Measurements from ENCODE around the gene PPM1F.

Gene PPM1F

GRCh38 chr22:21975854-21976345, 23.3 kb upstream of the PPM1F start:
- DNase-seq, result no peak

DNA sequence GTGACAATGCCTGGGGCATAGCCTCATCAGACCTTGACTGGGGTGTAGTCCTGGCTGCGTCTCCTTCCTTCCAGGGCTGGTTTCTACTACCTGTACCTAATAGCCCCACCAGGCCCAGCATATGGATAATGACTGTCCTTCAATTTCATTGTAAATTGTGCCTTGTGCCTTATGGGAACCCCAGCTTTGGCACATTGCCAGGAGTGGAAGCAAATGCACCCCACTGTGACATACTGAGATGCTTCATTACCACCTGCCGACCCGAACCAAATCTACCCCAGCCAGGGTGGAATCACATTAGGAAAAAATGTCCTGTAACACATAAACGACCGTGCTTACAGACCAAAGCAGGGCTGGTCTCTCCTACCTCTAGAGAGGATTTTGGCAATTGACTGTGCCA, 22.6 kb upstream of the PPM1F start:
- no peak for DNase-seq

- no peak for DNase-seq
Observed at GRCh38 chr22:21974058-21974649, 21.5 kb upstream of the PPM1F start.

DNA sequence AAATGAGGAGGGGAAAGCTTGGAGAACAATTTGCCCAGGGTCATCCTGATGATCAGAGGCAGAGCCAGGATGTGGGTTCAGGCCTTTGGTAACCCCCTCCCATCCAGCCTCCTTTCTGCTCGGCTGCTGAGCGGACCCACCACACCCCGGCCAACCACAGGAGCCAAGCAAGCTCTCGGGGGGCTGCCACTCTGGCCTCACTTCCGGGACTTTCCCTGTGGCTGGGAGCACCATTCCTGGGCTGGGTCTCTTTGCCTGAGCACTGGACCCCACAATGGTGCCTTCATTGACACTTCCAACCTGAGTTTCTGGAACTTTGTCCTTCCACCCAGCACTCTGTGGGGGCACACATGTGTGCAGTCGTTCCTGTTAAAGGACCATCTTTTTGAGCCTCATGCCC, 20.2 kb upstream of the PPM1F start:
- no peak for DNase-seq

DNA sequence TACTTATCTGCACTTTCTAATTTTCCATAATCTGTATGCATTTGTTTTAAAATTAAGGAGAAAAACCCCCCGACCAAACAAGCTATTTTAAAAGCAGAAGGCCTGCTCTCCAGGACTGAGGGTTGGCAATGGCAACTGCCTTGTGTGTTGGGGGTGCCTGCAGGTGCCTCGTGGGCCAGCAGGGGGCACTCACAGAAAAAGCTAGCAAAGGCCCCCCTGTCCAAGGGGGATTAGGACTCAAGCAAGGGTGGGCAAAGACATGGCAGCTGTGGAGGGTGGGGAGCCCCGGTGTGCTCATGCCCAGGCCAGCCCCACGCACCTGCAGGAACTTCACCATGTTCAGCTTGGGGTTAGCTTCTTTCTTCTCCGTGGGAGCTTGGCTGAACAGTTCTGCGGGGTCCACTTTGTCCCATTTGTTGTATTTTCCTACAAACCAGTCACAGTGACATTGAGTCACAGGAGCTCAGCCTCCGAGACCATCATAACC, 19.7 kb upstream of the PPM1F start:
- DNase-seq, result no peak

DNA sequence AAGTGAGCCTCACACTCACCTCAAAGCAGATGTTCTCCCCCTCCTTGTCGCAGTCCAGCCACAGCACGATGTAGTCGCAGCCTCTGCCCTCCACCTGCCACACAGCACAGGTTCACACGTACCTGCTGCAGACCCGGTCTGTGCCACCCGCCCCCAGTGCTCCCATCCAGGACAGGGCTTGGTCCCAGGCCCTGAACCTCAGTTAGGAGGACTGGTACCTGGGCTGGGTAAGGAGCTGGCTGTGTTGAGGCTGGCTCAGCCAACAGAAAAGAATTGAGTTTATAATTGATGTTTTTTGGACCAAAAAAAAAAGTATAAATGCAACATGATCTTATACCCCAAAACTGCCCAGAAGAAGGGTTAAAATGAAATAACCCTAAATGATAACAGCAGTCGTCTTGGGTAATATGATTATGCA, 19.2 kb upstream of the PPM1F start:
- DNase-seq, result no peak

- no peak for DNase-seq
Observed at GRCh38 chr22:21970800-21971617, 18.4 kb upstream of the PPM1F start.

- DNase-seq, result no peak
Observed at GRCh38 chr22:21970037-21970799, 17.6 kb upstream of the PPM1F start.

GRCh38 chr22:21968452-21969129, 15.9 kb upstream of the PPM1F start:
- no peak for DNase-seq

- DNase-seq, result no peak
Observed at GRCh38 chr22:21967693-21968271, 15.1 kb upstream of the PPM1F start.

DNA sequence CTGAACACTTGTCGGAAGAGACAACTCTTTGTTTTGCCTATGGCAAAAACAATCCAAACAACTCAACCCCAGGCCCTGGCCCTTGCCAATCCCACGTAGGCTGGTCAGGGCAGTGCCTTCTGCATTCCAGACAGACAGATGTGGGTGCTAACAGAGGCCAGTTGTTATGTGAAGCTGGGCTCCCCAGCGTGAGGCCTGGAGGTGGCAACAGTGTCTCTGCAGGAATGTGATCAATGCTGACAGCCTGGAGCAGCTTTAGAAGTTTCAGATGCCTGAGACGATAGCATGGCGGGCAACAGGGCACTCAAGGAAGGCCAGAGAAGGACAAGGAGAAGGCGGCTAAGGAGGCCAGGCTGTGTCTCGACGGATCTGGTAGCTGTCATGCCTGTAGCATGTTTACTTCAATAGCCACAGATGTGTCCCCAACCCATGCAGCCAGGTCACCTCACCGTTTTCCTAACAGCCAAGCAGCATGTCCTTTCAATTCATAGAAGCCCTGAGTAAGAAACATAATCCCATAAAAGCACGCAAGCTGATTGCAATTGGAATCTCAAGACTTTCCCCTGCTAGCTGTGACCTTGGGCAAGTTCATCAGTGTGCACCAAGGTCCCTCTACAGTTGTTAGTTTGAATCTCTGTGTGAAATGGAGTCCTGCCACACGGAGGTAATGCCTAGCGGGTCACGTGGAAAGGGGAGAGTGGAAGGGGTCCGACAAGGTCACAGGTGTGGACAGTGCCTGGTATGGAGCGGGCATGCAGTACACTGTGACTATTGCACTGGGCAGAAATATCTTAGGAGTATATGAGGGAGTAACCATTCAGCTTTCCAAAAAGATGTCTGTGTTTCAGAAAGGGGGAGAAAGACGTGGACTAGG, 14.2 kb upstream of the PPM1F start:
- DNase-seq, result no peak

- no peak for DNase-seq
Observed at GRCh38 chr22:21965762-21966288, 13.2 kb upstream of the PPM1F start.

DNA sequence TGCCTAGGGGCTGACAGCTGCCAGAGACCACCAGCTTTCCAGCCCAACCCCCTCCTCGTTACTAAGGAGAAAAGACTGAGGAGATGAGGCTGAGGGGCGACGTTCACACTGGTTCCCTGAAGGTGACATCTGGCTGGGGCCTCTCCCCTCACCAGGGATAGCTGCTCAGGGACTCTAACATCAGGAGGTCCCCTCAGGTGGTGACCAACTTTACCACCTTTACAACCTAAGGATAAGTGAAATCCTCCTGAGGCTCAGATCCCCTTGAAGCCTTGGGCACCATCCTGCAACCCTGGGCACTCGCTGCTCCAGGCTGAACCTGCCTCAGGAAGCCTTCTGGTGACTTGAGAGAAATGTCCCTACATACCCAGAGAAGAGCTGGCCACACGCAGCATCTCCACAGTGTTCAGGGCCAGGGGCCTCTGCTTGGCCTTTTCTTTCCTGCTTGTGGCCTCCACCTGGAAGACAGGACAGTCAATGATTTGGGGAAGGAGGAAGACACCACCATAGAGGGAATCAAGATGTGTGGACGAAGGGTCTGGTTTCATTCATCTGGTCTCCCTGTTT, 12.4 kb upstream of the PPM1F start:
- no peak for DNase-seq

GRCh38 chr22:21964234-21964633, 11.6 kb upstream of the PPM1F start:
- DNase-seq, result no peak

DNA sequence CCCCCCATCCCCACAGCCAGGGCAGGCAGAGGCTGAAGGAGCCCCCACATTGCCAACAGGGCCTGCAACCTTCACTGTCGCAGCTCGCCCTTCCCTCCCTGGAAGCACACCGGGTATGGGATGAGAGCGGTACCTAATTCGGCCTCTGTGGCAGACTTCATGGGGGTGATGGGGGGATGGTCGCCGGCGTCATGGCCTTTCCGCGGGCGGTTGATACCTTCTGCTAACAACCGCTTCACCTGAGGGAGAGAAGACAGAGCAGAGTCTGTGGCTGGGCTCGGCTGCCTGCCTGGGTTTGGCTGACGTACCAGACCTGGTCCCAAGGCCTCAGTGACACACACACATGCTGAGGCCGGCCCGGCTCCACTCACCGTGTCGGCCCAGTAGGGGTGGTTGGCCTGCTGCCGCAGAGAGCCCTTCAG, 11.2 kb upstream of the PPM1F start:
- DNase-seq, result no peak

DNA sequence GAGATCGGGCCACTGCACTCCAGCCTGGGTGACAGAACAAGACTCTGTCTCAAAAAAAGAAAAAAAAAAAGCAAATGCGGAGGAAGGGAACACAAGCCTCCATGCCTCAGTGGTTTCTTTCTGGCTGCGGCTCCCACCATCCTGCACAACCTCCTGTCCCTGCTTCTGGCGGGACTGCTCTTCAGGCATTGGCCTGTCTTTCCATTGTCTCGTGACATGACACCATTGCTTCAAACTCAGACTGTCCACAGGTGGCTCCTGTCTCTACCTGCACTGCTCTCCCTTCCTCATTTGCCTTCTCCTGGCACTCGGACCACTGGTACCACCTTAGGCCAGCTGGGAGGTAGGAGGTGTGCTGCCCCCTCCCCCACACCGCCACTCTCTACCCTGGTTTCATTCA, 10.6 kb upstream of the PPM1F start:
- no peak for DNase-seq

- DNase-seq, result no peak
Observed at GRCh38 chr22:21962655-21962949, 10.0 kb upstream of the PPM1F start.

GRCh38 chr22:21961886-21962654, 9.4 kb upstream of the PPM1F start:
- DNase-seq, result no peak

- DNase-seq, result no peak
Observed at GRCh38 chr22:21961127-21961867, 8.6 kb upstream of the PPM1F start.
